Cardiac fibroblast (primary cell): ENCODE measurements around the gene AVL9.

ENCODE experiments used
- DNase-seq, 2 donors: peaks; one replicate each; pipeline versions ENCODE4 v3.0.0 to v3.0.0-alpha.2; 2010; ENCODE audit warnings: low read depth in 2 of 2
- H3K4me3 ChIP-seq, 2 donors: replicated peaks in 1 of 2; 1 replicate in 1 of 2; 2 replicates in 1 of 2; pipeline ENCODE4 v1.5.1; 2011; ENCODE audit warnings: low read depth in 2 of 2, low read length in 2 of 2, mild to moderate bottlenecking in 2 of 2, moderate library complexity in 1 of 2
- CTCF ChIP-seq: IDR thresholded peaks from one replicate; pipeline ENCODE4 v1.5.1; 2011; ENCODE audit warnings: low read depth, mild to moderate bottlenecking, low read length, inconsistent platforms

AVL9 gene

DNA sequence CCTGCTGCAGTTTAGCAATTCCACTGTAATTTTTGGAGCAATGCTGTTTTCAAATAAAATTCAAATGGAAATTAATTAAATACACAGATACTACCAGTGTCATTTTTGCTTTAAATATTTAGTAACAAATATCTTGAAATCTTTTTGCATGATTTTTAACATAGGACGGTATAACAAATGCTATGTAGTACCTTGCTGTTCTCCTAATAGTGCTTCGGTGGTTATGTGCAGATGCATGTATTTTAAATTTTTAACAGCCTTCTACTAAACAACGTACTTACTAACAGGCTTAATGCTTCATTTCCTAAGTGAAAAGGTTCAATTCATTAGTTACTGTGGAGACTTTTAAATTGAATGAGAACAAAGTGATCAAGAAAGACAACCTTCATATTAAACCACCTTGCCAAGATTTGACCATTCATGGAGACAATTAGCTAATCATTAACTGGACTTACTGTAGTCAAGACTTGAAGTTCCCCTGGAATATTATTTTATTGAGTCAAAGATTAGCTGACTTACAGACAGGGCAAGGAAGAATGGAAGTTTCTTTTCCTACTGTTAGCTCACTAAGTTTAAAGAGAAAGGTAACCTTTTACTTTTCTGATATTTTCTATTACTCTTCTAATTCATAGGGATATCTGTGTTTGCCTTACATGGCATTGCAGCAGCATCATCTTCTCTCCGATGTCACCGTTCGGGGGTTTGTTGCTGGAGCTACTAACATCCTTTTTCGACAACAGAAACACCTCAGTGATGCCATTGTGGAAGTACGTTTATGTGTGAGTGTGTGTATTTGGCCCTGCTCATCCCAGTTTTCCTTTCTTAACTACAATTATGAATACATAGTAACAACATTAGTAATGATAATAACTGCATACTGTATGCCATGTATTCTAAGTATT lies 74.3 kb downstream of the AVL9 start:
- no peak for TF ChIP-seq CTCF
- H3K4me3 ChIP-seq: no peak overlapping the region
- DNase-seq: no peak

GRCh38 chr7:32573110-32573687 lies 77.9 kb downstream of the AVL9 start:
- DNase-seq: no peak
- no peak for TF ChIP-seq CTCF
- H3K4me3 ChIP-seq: no peak overlapping the region

DNA sequence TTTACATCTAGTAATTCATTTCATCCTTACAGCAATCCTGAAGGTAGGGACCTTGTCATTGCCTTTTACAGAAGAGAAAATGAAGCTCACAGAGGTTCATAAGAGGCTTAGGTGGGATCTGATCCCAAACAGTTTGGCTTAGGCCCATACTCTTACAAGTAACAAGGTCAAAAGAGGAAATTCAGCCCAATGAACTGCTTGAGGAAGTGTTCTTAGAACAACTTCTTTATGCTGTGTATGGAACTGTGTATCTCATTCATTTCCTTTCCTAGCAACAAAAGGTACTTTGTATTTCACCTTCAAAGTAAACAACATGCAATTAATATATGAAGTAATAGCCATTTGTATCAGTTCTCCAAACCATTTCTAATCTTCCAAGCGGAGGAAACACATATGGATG lies 79.3 kb downstream of the AVL9 start:
- no peak overlapping the region for H3K4me3 ChIP-seq
- DNase-seq: no peak
- TF ChIP-seq CTCF: no peak

DNA sequence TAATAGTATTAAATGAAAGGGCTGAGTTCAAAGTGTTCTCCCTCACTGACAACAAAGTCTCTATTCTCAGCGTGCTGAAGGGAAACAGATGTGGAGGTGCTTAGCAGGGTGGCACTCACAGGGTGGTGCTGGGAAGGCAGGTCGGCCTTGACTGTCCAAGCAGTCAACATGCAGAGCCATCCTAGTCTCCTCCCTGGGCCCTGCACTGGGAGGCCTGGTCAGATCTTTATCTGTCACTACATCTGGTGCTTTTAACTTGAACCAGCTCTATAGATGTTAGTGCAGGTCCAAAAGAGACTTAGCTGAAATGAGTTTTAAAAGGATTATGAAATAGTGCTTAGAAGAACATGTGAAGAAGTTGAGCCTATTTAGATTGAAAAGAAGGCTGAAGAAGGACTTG lies 82.1 kb downstream of the AVL9 start:
- no peak overlapping the region for H3K4me3 ChIP-seq
- DNase-seq: no peak
- no peak for TF ChIP-seq CTCF

DNA sequence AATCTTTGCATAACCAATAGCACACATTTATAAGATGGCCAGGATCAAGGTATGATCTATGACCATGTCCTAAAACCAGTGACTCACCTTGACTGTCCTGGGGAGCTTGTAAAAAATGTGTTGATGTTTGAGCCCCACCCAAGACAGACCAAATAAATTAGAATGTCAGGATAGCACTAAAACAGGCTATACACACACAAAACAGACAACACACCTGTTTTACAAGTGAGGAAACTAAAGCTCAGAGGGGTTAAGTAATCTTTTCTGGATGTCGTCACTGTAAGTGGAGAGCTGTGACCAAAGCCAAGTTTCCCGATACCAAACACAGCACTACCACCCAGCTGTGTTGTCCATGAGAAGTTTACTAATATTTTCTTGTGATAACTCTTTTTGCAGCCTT lies 84.5 kb downstream of the AVL9 start:
- TF ChIP-seq CTCF: no peak
- DNase-seq: no peak
- no peak overlapping the region for H3K4me3 ChIP-seq

DNA sequence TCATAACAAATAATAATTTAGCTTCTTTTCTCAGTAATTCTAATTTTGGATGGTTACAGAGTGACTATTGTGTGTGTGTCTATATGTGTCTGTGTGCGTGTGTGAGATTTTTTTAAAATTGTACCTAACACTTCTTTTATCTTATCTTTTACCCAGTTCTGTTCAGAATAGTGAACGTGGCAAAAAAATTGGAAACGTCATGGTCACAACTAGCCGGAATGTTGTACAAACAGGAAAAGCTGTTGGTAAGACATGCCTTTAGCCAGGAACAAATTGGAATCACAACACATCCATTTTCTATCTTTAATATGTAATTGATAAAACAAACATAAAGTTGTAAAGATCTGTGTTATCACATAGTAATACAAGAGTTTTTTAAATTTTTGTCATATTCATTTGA lies 85.4 kb downstream of the AVL9 start:
- no peak for TF ChIP-seq CTCF
- H3K4me3 ChIP-seq: no peak overlapping the region
- no peak for DNase-seq

- no peak overlapping the region for H3K4me3 ChIP-seq
- no peak for DNase-seq
- no peak for TF ChIP-seq CTCF
These were observed 86.7 kb downstream of the AVL9 start for GRCh38 chr7:32582036-32582435.
